Hippocampal formation (tissue), 2 donors: ENCODE results near the gene MAP2K7.
A peak's percentile ranks its signal among the peaks of the same experiment; 100 is the strongest.
"Not testable (repeated sequence)": the region's sequence is repeated elsewhere in the genome, so short reads cannot be mapped to it uniquely, and the experiment has no call there.

ENCODE experiments used
- DNase-seq, 2 donors: peaks; one replicate each; lab custom pipeline; 2025; lab: John Stamatoyannopoulos, UW

Gene MAP2K7

GRCh38 chr19:7903244-7904073 is at the start of gene MAP2K7:
Gene MAP2K7, plus strand, starts transcription at chr19:7903877. Its CDS starts 68 bp downstream, at chr19:7903945.
- peak; percentile 98 for DNase-seq

- no peak for DNase-seq
Observed at GRCh38 chr19:7855426-7856108, 48.1 kb upstream of the MAP2K7 start.

DNA sequence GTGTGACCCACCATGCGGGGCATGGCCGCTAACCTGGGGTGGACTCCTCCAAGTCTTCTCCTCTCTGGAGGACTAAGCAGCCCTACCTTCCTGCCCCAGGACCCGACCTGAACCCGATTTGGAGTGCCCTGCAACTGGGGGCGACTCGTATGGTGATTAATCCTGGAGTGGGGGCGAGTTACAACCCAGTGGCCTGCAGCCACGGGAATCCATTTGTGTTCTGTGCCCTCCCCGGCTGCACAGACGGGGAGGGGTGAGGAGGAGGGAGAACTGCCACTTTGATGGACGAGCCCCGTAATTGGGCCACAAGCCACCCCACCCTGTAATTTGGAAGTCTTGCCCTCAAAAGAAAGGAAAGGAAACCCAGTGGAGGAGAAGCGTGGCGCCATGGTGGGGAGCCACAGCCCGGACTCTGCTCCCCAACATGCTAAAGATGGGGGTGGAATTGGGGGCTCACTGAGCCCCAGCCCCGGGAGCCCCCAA is 47.5 kb upstream of the MAP2K7 start:
- DNase-seq: no peak

DNA sequence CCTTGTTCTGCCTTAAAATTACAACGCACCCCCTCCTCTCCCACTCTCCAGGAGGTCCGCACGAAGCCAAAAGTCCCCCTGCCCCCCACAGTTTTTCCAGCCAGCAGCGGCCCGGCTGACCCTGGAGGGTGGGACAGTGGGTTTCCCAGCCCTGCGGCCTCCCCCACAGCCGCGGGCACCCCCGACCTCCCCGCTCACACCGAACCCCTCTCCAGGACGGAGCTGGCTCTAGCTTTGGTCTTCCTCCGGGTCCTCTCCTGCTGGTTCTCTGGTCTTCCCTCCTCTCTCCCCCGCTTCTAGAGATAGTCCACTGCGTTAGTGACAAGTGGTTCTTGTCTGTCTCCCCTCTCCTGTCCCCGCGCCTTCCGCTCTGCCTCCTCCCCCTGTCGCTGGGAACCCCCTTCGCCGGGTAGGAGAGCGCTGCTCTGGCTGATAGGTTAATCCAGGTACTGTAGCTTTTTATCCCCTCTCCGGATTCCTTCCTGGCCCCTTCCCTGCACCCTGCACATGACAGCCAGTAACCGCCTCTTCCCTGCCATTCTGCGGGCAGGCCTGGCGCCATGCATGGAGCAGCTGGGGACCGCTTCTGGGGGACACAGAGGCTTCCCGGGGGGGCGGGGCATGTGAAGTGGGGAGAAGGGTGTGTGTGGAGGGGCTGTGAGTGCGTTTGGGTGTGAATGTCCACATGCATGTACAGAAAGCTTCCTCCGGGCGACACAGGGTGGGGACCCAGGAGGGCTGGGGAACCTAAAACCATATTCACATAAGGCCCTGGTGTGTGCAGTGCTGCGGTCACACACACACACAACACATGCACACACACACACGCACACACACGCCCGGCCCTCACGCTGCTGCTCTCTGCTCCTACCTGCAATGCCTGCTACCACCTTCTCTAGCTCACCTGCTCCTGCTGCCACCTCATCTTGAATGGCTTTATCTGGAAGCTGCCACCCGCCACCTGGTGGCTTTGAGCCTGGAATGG is 46.7 kb upstream of the MAP2K7 start:
- DNase-seq: no peak

- no peak for DNase-seq
Observed at GRCh38 chr19:7857727-7858108, 46.0 kb upstream of the MAP2K7 start.

GRCh38 chr19:7858109-7858770 is 45.4 kb upstream of the MAP2K7 start:
- no peak for DNase-seq

DNA sequence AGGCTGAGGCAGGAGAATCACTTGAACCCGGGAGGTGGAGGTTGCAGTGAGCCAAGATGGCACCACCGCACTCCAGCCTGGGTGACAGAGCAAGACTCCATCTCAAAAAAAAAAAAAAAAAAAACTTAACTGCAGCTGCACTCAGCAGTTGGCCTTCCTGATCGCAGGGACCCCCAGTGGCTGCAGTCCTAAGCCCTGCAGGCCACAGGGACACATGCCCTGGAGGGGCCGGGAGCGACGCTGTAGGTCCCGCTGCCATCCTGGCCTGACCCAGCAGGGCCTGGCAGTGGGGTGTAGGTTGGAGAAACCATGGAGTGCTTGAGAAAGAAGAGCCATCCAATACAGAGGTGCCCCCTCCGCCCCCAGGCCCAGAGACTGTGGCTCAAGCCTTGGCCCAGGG is 44.6 kb upstream of the MAP2K7 start:
- DNase-seq: not testable (repeated sequence)

DNA sequence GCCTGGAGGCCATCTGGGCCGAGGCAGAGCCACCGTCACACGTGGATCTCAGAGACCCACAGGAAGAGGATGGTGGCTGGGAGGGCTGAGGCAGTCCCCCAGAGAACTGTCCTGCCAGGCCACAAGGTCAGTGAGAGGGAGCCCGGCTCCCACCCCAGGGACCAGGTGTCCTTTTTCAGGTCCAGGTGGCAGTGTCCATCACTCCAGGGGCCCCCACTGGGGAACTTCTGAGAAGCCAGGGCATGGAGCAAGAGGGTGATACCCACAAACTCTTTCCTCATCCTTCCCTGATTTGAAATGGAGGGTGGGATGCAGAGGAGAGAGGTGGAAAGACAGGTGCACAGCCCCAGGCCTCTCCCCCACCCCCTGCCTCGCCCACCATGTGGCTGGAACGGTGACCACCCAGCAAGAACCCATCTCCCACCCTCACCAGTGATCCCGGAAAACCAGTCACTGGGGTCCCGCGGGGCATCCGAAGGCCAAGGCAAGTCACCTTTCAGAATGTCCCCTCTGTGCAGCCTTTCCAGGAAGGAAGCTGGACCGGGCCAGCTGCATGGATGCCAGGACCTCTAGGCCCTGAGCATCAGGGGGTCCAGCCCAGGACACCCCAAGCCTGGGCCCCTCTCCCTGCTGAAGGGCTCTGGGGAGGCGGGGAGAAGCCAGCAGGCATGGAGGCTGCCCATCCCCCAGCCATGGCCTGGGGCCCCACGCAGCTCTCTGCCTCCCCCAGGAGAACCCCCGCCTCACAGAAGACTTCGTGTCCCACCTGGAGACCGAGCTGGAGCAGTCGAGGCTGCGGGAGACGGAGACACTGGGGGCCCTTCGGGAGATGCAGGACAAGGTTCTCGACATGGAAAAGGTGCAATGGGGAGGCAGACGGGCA is 43.6 kb upstream of the MAP2K7 start:
- no peak for DNase-seq

GRCh38 chr19:7860714-7861618 is 42.7 kb upstream of the MAP2K7 start:
- peak in 1 of 2 donors; percentile 43 for DNase-seq

GRCh38 chr19:7861619-7862412 is 41.9 kb upstream of the MAP2K7 start:
- no peak for DNase-seq

DNA sequence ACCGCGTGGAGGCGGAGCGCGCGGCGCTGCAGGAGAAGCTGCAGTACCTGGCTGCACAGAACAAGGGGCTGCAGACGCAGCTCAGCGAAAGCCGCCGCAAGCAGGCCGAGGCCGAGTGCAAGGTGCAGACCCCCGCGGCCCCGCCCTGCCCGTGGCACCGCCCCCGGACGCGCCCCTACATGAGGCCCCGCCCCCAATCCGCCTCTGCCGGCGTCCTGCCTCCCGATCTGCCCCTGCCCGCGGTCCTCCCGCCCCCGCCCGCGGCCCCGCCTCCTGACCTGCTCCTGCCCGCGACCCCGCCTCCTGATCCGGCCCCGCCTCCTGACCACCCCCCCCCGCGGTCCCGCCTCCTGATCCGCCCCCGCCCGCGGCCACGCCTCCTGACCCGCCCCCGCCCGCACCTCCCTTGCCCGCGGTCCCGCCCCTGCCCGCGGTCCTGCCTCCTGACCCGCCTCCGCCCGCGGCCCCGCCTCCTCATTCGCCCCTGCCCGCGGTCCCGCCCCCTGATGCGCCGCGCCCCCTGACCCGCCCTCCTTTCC is 41.2 kb upstream of the MAP2K7 start:
- peak in 1 of 2 donors; percentile 37 for DNase-seq

GRCh38 chr19:7863157-7863970 is 40.3 kb upstream of the MAP2K7 start:
- DNase-seq: no peak

GRCh38 chr19:7863971-7864689 is 39.5 kb upstream of the MAP2K7 start:
- DNase-seq: no peak

DNA sequence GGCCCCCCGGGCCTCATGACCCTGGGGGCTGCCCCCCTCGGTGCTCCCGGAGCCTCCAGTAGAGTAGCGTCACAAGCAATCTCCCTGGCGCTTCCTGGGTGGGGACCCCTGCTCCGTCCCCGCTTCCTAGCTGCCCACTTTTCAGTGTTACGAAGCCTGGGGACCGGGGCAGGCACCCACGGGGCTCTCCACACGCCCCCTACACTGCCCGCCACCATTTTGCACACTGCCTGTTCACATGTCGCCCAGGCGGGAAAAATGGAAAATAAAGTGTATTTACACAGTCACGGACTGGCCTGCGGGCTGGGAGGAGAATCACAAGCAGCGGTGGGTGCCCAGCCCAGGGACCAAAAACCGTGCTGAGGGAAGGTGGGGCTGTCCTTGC is 39.0 kb upstream of the MAP2K7 start:
- DNase-seq: no peak

GRCh38 chr19:7865262-7865911 is 38.3 kb upstream of the MAP2K7 start:
- DNase-seq: no peak
